SU-DHL-6 (cell line): ENCODE data around the gene ACVR2B.

Experiments used
- CTCF ChIP-seq: fragments of 200-600 bp; sonication (generic); IDR thresholded peaks from one replicate; pipeline ENCODE4 v1.5.1; 2017; ENCODE audit warnings: antibody characterized with exemption, mild to moderate bottlenecking, low read length, moderate library complexity; ENCODE audit not compliant: insufficient read depth, poor library complexity, severe bottlenecking
- EZH2phosphoT487 ChIP-seq: fragments of 200-600 bp; sonication (generic), shearing (Covaris generic); conservative IDR thresholded peaks from 2 replicates; pipeline ENCODE4 v1.6.1; 2018; ENCODE audit warnings: mild to moderate bottlenecking, antibody characterized with exemption, low read length, moderate library complexity, mixed read lengths

GRCh38 chr3:38404286-38404685, 49.4 kb upstream of the ACVR2B start:
- no peak for TF ChIP-seq EZH2phosphoT487
- no peak for TF ChIP-seq CTCF
